ENCODE measurements around the gene MYEOV. TPM values are rescaled to one million over a fixed set of nuclear protein-coding genes. Genes with fewer than 3 reads are reported as not detected.

The MYEOV gene
- total RNA-seq, 4 donors from 2014 or later = not detected

GRCh38 chr11:69287968-69288882, 5.7 kb upstream of the MYEOV start:
- intact Hi-C loops (cut with DNase I) = loop anchor here (10.0 kb wide), 1 partner anchor 153 kb away; no protein-coding TSS in a partner anchor
- no peak for DNase-seq (ENCODE audit: extremely low spot score)
- 79% methylated on average over 11 of the region's 20 CpGs for WGBS

DNA sequence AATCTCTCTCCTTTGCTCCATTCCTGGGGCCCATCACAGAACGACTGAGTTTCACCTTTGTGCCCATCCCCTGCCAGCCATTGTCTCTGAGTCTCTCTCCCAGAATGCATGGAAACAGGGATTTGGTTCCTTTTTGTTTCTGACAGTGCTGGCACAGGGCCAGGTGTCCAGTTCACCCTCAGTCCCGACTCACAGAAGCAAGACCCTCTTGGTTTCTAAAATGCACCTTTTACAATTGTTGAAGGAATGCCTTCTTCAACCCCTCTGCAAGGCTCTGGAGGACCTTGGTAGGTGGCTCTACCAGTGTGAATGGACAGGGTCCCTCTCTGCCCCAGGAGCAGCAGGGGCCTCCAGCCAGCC, 5.1 kb upstream of the MYEOV start:
- Histone ChIP-seq H3K27ac (replicated peaks in 1 of 4) (no peak overlapping the region), H3K36me3 (no peaks in the 10 kb centered on the region), H3K27me3 (peaks cover 0 to 36% (median 0%) of the 10 kb centered on the region in 4 donors), H3K4me1 (peaks cover 0 to 11% (median 6%) of the 10 kb centered on the region in 4 donors), H3K4me3 (no peak overlapping the region), H3K9me3 (no peaks in the 10 kb centered on the region)
- TF ChIP-seq CTCF (IDR thresholded peaks at IDR 0.05) = no peak
- no peak for TF ChIP-seq POLR2AphosphoS5 (IDR thresholded peaks at IDR 0.05)
- no peak for TF ChIP-seq EP300 (IDR thresholded peaks at IDR 0.05)
- no peak for TF ChIP-seq POLR2A (IDR thresholded peaks at IDR 0.05; ENCODE audit: low read depth)
- 39% methylated on average over 2 of the region's 2 CpGs for WGBS
- intact Hi-C loops (cut with DNase I) = loop anchor here (10.0 kb wide), 1 partner anchor 154 kb away; no protein-coding TSS in a partner anchor
- DNase-seq (ENCODE audit: extremely low spot score) = no peak

More at GRCh38 chr11:69287968-69288882, 5.7 kb upstream of the MYEOV start:
- TF ChIP-seq POLR2A (IDR thresholded peaks at IDR 0.05; ENCODE audit: low read depth) = no peak
- no peak for TF ChIP-seq POLR2AphosphoS5 (IDR thresholded peaks at IDR 0.05)
- TF ChIP-seq CTCF (IDR thresholded peaks at IDR 0.05) = no peak
- TF ChIP-seq EP300 (IDR thresholded peaks at IDR 0.05) = no peak
- Histone ChIP-seq H3K36me3 (no peaks in the 10 kb centered on the region), H3K4me3 (no peak overlapping the region), H3K27ac (replicated peaks in 1 of 4) (no peak overlapping the region), H3K27me3 (peaks cover 0 to 37% (median 0%) of the 10 kb centered on the region in 4 donors), H3K4me1 (peaks cover 0 to 5% (median 2%) of the 10 kb centered on the region in 4 donors), H3K9me3 (no peaks in the 10 kb centered on the region)

DNA sequence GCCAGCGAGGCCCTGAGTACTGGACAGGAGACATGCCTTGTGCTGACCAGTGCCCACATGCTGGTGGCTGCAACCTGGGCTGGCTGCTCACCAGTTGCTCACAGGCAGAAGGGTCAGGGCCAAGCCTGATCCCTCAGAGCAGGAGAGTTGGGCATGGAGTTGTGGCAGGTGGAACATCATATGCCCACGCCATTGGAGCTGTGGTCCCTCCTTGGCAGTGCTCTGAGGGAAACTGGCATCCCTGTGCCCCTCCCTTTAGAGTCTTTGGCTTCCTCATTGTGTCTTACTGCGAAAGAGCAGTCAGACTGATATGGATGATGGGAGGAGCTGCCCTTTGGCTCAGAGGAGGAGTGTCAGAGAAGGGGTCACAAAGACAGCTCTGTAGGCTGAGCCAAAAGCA, 3.1 kb upstream of the MYEOV start:
- Histone ChIP-seq H3K4me1 (peaks cover 0 to 20% (median 7%) of the 10 kb centered on the region in 4 donors), H3K36me3 (no peaks in the 10 kb centered on the region), H3K4me3 (no peak overlapping the region), H3K27me3 (peaks cover 0 to 24% (median 0%) of the 10 kb centered on the region in 4 donors), H3K9me3 (no peaks in the 10 kb centered on the region), H3K27ac (replicated peaks in 1 of 4) (no peak overlapping the region)
- WGBS = 90% methylated on average over 3 of the region's 3 CpGs
- intact Hi-C loops (cut with DNase I) = loop anchor here (5.0 to 10.0 kb wide), 2 partner anchors 154 to 351 kb away; partner anchors contain the start of gene CCND1
- TF ChIP-seq CTCF (IDR thresholded peaks at IDR 0.05) (no peak), EP300 (IDR thresholded peaks at IDR 0.05) (no peak), POLR2AphosphoS5 (IDR thresholded peaks at IDR 0.05) (no peak), POLR2A (IDR thresholded peaks at IDR 0.05; ENCODE audit: low read depth) (no peak)
- DNase-seq (ENCODE audit: extremely low spot score) = no peak

GRCh38 chr11:69291459-69292110, 2.4 kb upstream of the MYEOV start:
- no peak overlapping the region for H3K27ac ChIP-seq (replicated peaks in 1 of 4)
- peaks cover 0 to 26% (median 0%) of the 10 kb centered on the region in 4 donors for H3K27me3 ChIP-seq
- no peak overlapping the region for H3K4me3 ChIP-seq
- no peaks in the 10 kb centered on the region for H3K9me3 ChIP-seq
- no peak for DNase-seq (ENCODE audit: extremely low spot score)
- H3K4me1 ChIP-seq = peaks cover 7 to 26% (median 15%) of the 10 kb centered on the region in 4 donors
- intact Hi-C loops (cut with DNase I) = loop anchor here (5.0 to 10.0 kb wide), 2 partner anchors 153 to 351 kb away; partner anchors contain the start of gene CCND1
- 78% methylated on average over 4 of the region's 4 CpGs for WGBS
- TF ChIP-seq CTCF (IDR thresholded peaks at IDR 0.05) = no peak
- no peak for TF ChIP-seq POLR2A (IDR thresholded peaks at IDR 0.05; ENCODE audit: low read depth)
- no peak for TF ChIP-seq EP300 (IDR thresholded peaks at IDR 0.05)
- no peak for TF ChIP-seq POLR2AphosphoS5 (IDR thresholded peaks at IDR 0.05)
- no peaks in the 10 kb centered on the region for H3K36me3 ChIP-seq

Measured in esophagus muscularis mucosa (tissue), 4 donors.